DMS53 (cell line): ENCODE data around the gene PLG.
"Not testable (repeated sequence)": the region's sequence is repeated elsewhere in the genome, so short reads cannot be mapped to it uniquely, and the experiment has no call there.

Experiments used
- DNase-seq: peaks from one replicate; lab custom pipeline; 2025; lab: John Stamatoyannopoulos, UW

The PLG gene

GRCh38 chr6:160704688-160705087 is 2.6 kb downstream of the PLG start:
- DNase-seq = not testable (repeated sequence)

GRCh38 chr6:160708993-160709392 is 6.9 kb downstream of the PLG start:
- DNase-seq = not testable (repeated sequence)

DNA sequence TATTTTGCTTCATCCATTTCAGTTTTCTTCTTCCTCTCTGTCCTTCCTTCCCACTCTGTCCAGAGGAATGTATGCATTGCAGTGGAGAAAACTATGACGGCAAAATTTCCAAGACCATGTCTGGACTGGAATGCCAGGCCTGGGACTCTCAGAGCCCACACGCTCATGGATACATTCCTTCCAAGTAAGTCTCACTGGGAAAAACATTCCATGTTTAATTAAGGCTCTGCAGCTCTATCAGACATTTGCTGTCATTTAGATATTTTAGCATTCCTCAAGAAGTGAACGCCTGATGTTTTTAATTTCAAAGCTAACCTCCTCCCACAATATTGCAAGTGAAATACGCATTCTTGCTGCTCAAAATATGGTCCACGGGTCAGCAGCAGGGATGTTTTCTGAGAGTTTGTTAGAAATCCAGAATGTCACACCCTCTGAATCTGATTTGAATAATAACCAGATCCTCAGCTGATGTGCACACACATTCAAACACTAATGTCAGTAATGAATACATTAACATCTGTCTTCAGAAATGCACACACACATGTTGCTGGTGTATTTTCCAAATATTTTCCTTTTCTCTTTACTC is 12.8 kb downstream of the PLG start:
- DNase-seq = no peak

- peak; percentile 9 for DNase-seq
Observed at GRCh38 chr6:160730911-160731310, 28.9 kb downstream of the PLG start.

GRCh38 chr6:160733050-160733646 is 31.1 kb downstream of the PLG start:
- DNase-seq = peak; percentile 67

DNA sequence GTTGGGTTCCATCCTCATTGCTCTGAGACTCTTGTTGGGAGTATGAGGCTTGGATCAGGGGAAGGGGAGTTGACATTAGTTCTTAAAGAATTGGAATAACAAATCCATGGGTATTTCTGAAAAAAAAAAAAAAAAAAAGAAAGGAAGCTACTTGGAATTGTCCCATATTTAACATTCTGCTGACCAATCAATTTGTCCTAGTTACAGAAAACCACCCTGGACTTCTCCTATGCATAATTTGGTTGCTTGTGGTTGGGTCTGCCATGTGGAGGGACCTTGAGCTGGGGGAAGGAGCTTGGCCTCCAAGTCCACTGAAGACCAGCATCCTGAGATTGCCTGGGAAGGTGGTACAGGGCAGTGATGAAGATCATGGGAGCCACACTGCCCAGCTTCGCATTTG is 32.6 kb downstream of the PLG start:
- DNase-seq = no peak

GRCh38 chr6:160735523-160735922 is 33.5 kb downstream of the PLG start:
- no peak for DNase-seq

GRCh38 chr6:160737934-160738333 is 35.9 kb downstream of the PLG start:
- no peak for DNase-seq

GRCh38 chr6:160739955-160740354 is 37.9 kb downstream of the PLG start:
- no peak for DNase-seq

GRCh38 chr6:160741012-160741411 is 39.0 kb downstream of the PLG start:
- DNase-seq = not testable (repeated sequence)

- DNase-seq = no peak
Observed at GRCh38 chr6:160742090-160742489, 40.0 kb downstream of the PLG start.

DNA sequence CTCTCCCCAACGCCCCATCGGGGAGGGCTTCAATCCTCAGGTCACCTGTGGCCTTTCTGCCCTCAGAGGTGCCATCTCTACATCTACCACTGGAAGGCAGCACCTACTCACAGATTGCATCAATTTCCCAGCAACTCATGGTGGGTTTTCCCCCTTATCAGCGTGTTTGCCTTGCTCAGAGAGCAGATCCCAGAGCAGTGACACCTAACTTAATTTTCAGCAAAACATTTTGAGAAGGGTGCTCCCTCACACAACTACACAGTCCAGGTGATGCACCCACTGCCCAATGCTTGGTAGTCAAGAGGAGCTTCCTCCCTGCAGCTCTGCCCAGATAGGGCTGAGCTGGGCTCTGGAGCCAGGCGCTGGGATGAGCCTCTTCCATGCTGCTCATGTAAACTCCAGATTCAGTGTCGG is 48.2 kb downstream of the PLG start:
- peak; percentile 44 for DNase-seq

- not testable (repeated sequence) for DNase-seq
Observed at GRCh38 chr6:160753211-160753610, 51.2 kb downstream of the PLG start.

- no peak for DNase-seq
Observed at GRCh38 chr6:160755165-160755564, 53.1 kb downstream of the PLG start.

- DNase-seq = no peak
Observed at GRCh38 chr6:160756021-160756420, 54.0 kb downstream of the PLG start.

DNA sequence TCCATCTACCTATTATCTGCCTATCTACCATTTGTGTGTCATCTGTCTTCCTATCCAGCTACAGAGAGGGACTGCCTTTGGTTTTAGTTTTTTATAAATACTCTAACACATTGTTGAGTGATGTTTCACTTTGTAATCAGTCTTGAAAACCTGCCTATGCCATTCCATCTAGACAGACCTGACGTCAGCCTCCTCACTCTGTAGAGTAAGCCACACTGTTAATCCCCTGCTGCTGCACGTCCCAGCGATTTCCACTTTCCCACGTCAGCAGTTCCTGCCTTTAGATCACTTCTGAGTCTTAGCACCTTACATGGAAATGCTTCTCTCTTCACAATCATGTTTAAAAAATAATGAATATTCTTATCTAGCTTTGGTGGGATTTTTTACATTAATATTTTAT is 54.8 kb downstream of the PLG start:
- DNase-seq = no peak

- DNase-seq = no peak
Observed at GRCh38 chr6:160764847-160765246, 62.8 kb downstream of the PLG start.

DNA sequence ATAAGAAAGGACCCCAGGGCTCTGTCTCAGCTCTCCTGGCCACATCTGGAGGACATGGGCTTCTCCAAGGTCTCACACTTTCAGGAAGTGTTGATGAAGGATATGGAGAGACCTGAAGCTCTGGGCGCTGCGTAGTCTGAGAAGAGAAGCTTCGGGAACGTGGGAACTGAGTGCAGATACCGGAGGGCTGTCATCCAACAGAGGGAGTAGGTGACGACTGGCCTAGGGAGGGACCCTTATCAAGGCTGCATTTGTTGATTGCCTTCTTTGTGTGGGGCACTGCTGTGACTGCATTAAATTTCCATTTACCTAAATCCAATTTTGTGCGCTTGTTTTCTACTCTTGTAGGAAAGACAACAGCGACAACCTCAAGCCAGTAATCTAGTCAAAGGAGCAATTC is 63.4 kb downstream of the PLG start:
- DNase-seq = no peak

DNA sequence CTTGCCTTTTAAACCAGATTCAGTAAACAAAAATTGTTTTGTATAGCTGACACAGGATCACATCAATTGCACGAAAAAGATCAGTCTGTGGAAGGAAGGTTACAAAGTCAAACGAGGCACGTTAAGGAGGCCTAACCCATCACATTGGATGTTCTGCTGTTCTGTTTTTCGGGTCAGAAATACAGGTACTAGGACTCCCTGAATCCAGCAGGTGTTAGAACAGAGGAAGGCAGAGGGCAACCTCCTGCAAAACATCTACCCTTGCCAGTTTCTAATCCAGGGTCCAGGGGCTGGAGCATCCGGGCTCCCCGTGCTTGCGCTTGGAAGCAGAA is 64.6 kb downstream of the PLG start:
- peak; percentile 13 for DNase-seq

GRCh38 chr6:160766989-160767646 is 65.1 kb downstream of the PLG start:
- peak; percentile 66 for DNase-seq

DNA sequence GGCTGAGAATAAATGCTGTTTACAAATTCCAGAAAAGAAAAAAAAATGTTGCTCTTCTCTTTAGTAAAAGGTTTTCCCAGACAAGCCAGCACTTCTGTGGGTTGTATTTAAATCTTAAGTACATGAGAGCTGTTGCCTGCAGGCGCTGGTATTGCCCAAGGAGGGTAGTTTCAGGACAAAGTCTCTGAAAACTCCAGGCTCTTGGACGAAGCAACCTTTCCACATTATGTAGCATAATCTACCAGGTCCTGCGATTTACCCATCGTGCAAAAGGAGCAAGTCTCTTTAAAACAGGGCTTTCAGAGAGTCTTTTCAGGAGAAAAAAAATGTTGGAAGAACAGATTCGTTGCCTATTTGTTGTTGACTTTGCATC is 65.6 kb downstream of the PLG start:
- no peak for DNase-seq

GRCh38 chr6:160768101-160768500 is 66.1 kb downstream of the PLG start:
- DNase-seq = no peak

GRCh38 chr6:160774399-160774798 is 72.4 kb downstream of the PLG start:
- no peak for DNase-seq
